HCT116 (cell line): ENCODE data around the gene GYS2. TPM values are rescaled to one million over a fixed set of nuclear protein-coding genes. Genes with fewer than 3 reads are reported as not detected.

Experiments
- ATAC-seq: fragments of 200-7000 bp; cut with Tn5 transposase; 2 replicates; pipeline ENCODE4 v1.9.1; 2020; ENCODE audit warnings: mild to moderate bottlenecking, moderate library complexity
- BruUV-seq: library from RNA; stranded (reverse); fragments of 400-500 nt; replicated peaks from 2 replicates; lab custom pipeline; 2021; lab: Mats Ljungman, UMichigan
- CTCF ChIA-PET: fragments of 300-600 bp; sonication (Branson Sonifier 250); formaldehyde crosslinking; loops from one replicate; lab custom pipeline; 2021; ENCODE audit warnings: antibody characterized with exemption; lab: Charles Lee
- POLR2A ChIA-PET: fragments of 300-600, 350-600 bp; sonication (Branson Sonifier 250); formaldehyde crosslinking; loops from one replicate; lab custom pipeline; 2021; ENCODE audit warnings: antibody characterized with exemption; lab: Charles Lee
- RAD21 ChIA-PET, 2 experiments: fragments of 300-600 bp; sonication (Branson Sonifier 250); formaldehyde crosslinking; loops; one replicate each; lab custom pipeline; 2023; ENCODE audit warnings: low total read pairs in 2 of 2; ENCODE audit not compliant: uncharacterized antibody in 2 of 2, unreplicated experiment in 2 of 2, low non-redundant PET in 1 of 2; lab: Charles Lee
- DNase-seq: peaks from one replicate; pipeline ENCODE4 v3.0.0-alpha.2; 2010; ENCODE audit warnings: low read depth, low spot score
- H2AFZ ChIP-seq: fragments of 200-600 bp; shearing (Covaris generic), sonication (generic); 2 replicates; pipeline ENCODE4 v1.6.1; 2017; ENCODE audit warnings: low read depth, mixed run types, mixed read lengths, antibody characterized with exemption, low read length; ENCODE audit not compliant: poor library complexity, severe bottlenecking
- H3K27ac ChIP-seq: 2 replicates; pipeline ENCODE4 v1.5.1; 2012; ENCODE audit warnings: low read depth, low read length
- H3K27me3 ChIP-seq: fragments of 200-600 bp; sonication (generic); 2 replicates; pipeline ENCODE4 v1.6.1; 2016; ENCODE audit warnings: mixed run types, low read length, mixed read lengths; ENCODE audit not compliant: insufficient read depth
- H3K36me3 ChIP-seq, 2 experiments: fragments of 200-500 bp in 1 of 2; fragments of 200-600 bp in 1 of 2; sonication (Bioruptor generic) in 1 of 2; sonication (generic) in 1 of 2; 2 replicates each; pipeline versions ENCODE4 v1.5.1 to v1.6.1; 2014 to 2016; ENCODE audit warnings: low read length in 2 of 2, inconsistent platforms in 1 of 2, mixed read lengths in 1 of 2, mixed run types in 1 of 2; ENCODE audit not compliant: insufficient read depth in 2 of 2, control insufficient read depth in 1 of 2
- H3K4me1 ChIP-seq, 2 experiments: fragments of 200-600 bp in 1 of 2; sonication (generic) in 1 of 2; 2 replicates each; pipeline versions ENCODE4 v1.5.1 to v1.6.1; 2012 to 2017; ENCODE audit warnings: low read length in 2 of 2, inconsistent platforms in 1 of 2, mild to moderate bottlenecking in 1 of 2, mixed read lengths in 1 of 2, mixed run types in 1 of 2, moderate library complexity in 1 of 2; ENCODE audit not compliant: insufficient read depth in 2 of 2, control insufficient read depth in 1 of 2
- H3K4me2 ChIP-seq: fragments of 200-600 bp; sonication (generic); 2 replicates; pipeline ENCODE4 v1.6.1; 2017; ENCODE audit warnings: mixed run types, low read length, mixed read lengths
- H3K4me3 ChIP-seq, 2 experiments: fragments of 200-600 bp in 1 of 2; sonication (generic) in 1 of 2; replicated peaks in 1 of 2; 2 replicates each; pipeline ENCODE4 v1.5.1; 2011 to 2016; ENCODE audit warnings: low read length in 2 of 2, control low read depth in 1 of 2, low read depth in 1 of 2, mild to moderate bottlenecking in 1 of 2, mixed read lengths in 1 of 2, mixed run types in 1 of 2
- H3K79me2 ChIP-seq: fragments of 200-600 bp; sonication (generic); 2 replicates; pipeline ENCODE4 v1.6.1; 2017; ENCODE audit warnings: mild to moderate bottlenecking, mixed run types, low read length, moderate library complexity, mixed read lengths; ENCODE audit not compliant: insufficient read depth
- H3K9ac ChIP-seq: fragments of 200-600 bp; sonication (generic); 2 replicates; pipeline ENCODE4 v1.6.1; 2016; ENCODE audit warnings: low read length, mixed read lengths
- H3K9me2 ChIP-seq: fragments of 200-600 bp; sonication (generic), shearing (Covaris generic); 2 replicates; pipeline ENCODE4 v1.6.1; 2017; ENCODE audit warnings: mixed run types, mild to moderate bottlenecking, moderate library complexity; ENCODE audit not compliant: insufficient read depth
- H3K9me3 ChIP-seq, 2 experiments: fragments of 200-500 bp in 1 of 2; fragments of 200-600 bp in 1 of 2; sonication (Bioruptor generic) in 1 of 2; sonication (generic) in 1 of 2; 2 replicates each; pipeline ENCODE4 v1.6.1; 2014 to 2017; ENCODE audit warnings: low read length in 2 of 2, mixed read lengths in 2 of 2, inconsistent platforms in 1 of 2, low read depth in 1 of 2, mild to moderate bottlenecking in 1 of 2, mixed run types in 1 of 2, moderate library complexity in 1 of 2; ENCODE audit not compliant: control insufficient read depth in 1 of 2, insufficient read depth in 1 of 2
- H4K20me1 ChIP-seq: fragments of 200-600 bp; sonication (generic), shearing (Covaris generic); 2 replicates; pipeline ENCODE4 v1.6.1; 2017; ENCODE audit warnings: mixed run types, mild to moderate bottlenecking, moderate library complexity; ENCODE audit not compliant: insufficient read depth
- EZH2 ChIP-seq: fragments of 200-600 bp; sonication (generic); IDR thresholded peaks from 2 replicates; pipeline ENCODE4 v1.6.1; 2017; ENCODE audit warnings: antibody characterized with exemption, mixed run types
- JUND ChIP-seq: IDR thresholded peaks from 2 replicates; pipeline ENCODE4 v1.6.1; 2012
- POLR2A ChIP-seq: IDR thresholded peaks from 2 replicates; pipeline ENCODE4 v1.7.0; 2011; ENCODE audit warnings: borderline replicate concordance; ENCODE audit not compliant: insufficient read depth, insufficient read length; ENCODE audit errors: extremely low read depth
- SIN3A ChIP-seq: IDR thresholded peaks from 2 replicates; pipeline ENCODE4 v1.6.1; 2012; ENCODE audit warnings: low read depth
- ZBTB33 ChIP-seq: IDR thresholded peaks from 2 replicates; pipeline ENCODE4 v1.6.1; 2011; ENCODE audit warnings: mild to moderate bottlenecking, low read length, moderate library complexity; ENCODE audit not compliant: insufficient replicate concordance; ENCODE audit errors: extremely low read depth
- ZNF274 ChIP-seq: fragments of 200-500 bp; sonication (Bioruptor generic); IDR thresholded peaks from 2 replicates; pipeline ENCODE4 v1.6.1; 2014; ENCODE audit warnings: mild to moderate bottlenecking, low read depth, low read length, inconsistent platforms
- intact Hi-C: fragments of 100-400 bp; cut with micrococcal nuclease; formaldehyde crosslinking; loops from 2 replicates; pipeline ENCODE4 v1.10.0; 2022
- total RNA-seq: library from RNA; stranded (reverse); gene quantifications from one replicate; pipeline ENCODE4 v1.2.1, GENCODE V29; 2021; ENCODE audit not compliant: unreplicated experiment
- TF ChIP-seq, protein P1 (sequence below), 3 experiments: fragments of 200-600 bp in 1 of 3; sonication (generic) in 1 of 3; IDR thresholded peaks in 2 of 3; conservative IDR thresholded peaks in 1 of 3; 2 replicates each; pipeline ENCODE4 v1.5.1; 2012 to 2017; ENCODE audit warnings: low read depth in 2 of 3, low read length in 2 of 3, antibody characterized with exemption in 1 of 3, borderline replicate concordance in 1 of 3, control low read depth in 1 of 3, mild to moderate bottlenecking in 1 of 3, mixed read lengths in 1 of 3, mixed run types in 1 of 3, moderate library complexity in 1 of 3; ENCODE audit not compliant: insufficient read depth in 1 of 3
- TF ChIP-seq, protein P2 (sequence below): IDR thresholded peaks from 2 replicates; pipeline ENCODE4 v1.6.1; 2012

Gene GYS2
- total RNA-seq, 1 experiment from 2014 or later = not detected

DNA sequence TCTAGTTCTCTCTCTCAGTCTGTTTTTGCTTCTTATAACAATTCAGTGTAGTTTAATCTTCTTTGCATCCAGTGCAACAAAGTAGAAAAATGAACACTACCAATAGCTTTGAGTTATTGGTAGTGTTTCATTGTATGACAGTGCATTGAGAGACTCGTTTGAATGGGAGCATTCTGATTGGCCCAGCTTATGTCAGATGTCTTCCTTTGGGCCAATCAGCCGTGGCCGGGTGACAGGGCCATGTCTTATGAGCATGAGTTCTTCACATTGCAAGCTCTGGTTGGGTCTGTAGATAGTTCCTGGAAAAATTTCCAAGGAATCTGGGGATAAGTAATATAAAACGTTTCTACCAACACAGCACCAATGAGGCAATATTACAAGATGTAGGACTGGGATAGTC lies 36.5 kb downstream of the GYS2 start (continued):
- TF ChIP-seq, protein P1, sequence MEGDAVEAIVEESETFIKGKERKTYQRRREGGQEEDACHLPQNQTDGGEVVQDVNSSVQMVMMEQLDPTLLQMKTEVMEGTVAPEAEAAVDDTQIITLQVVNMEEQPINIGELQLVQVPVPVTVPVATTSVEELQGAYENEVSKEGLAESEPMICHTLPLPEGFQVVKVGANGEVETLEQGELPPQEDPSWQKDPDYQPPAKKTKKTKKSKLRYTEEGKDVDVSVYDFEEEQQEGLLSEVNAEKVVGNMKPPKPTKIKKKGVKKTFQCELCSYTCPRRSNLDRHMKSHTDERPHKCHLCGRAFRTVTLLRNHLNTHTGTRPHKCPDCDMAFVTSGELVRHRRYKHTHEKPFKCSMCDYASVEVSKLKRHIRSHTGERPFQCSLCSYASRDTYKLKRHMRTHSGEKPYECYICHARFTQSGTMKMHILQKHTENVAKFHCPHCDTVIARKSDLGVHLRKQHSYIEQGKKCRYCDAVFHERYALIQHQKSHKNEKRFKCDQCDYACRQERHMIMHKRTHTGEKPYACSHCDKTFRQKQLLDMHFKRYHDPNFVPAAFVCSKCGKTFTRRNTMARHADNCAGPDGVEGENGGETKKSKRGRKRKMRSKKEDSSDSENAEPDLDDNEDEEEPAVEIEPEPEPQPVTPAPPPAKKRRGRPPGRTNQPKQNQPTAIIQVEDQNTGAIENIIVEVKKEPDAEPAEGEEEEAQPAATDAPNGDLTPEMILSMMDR (IDR thresholded peaks at IDR 0.05 in 2 of 3, conservative IDR thresholded peaks at IDR 0.05 in 1 of 3; ENCODE audit: borderline replicate concordance in 1 of 3, insufficient read depth in 1 of 3, low read depth in 2 of 3, low read length in 2 of 3) = no peak
- TF ChIP-seq SIN3A (no peak), JUND (no peak), EZH2 (no peak), ZNF274 (no peak)
- TF ChIP-seq, all 23 proteins: peak for 0

DNA sequence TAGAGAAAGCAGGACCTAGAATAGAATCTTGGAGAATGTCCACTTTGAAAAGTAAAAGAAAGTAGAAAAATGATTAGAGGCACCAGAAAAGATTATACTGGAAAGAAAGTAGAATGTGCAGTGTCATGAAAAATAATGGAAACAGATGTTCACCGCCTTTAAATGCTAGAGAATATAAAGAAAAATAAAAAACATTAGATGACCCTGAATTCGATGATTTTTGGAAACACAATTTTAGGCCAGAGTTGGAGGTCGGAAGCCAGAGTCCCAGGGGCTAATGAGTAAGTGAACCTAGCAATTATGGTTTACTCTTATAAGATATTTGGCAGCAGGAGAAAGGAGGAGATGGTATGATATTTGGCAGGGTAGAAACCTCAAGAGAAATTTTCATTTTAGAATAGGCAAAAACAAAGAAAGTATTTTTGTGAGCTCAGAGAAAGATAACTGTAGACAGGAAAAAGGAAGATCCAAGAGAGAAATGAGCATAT lies 37.7 kb downstream of the GYS2 start:
- Histone ChIP-seq H3K9ac (no peak overlapping the region), H2AFZ (no peak overlapping the region), H3K36me3 (no peaks in the 10 kb centered on the region), H3K4me2 (no peak overlapping the region), H4K20me1 (no peaks in the 10 kb centered on the region), H3K27ac (no peak overlapping the region), H3K79me2 (no peaks in the 10 kb centered on the region), H3K27me3 (no peaks in the 10 kb centered on the region), H3K4me1 (no peaks in the 10 kb centered on the region), H3K9me3 (no peaks in the 10 kb centered on the region), H3K9me2 (no peaks in the 10 kb centered on the region), H3K4me3 (no peak overlapping the region)
- no peak for ATAC-seq
- CTCF ChIA-PET = no interaction called here
- no peak for DNase-seq
- POLR2A ChIA-PET = no interaction called here
- RAD21 ChIA-PET = no interaction called here
- intact Hi-C loops = no loop called here
- BruUV-seq = no TSS peak
- TF ChIP-seq, protein P1 (IDR thresholded peaks at IDR 0.05 in 2 of 3, conservative IDR thresholded peaks at IDR 0.05 in 1 of 3; ENCODE audit: borderline replicate concordance in 1 of 3, insufficient read depth in 1 of 3, low read depth in 2 of 3, low read length in 2 of 3) = no peak
- no peak for TF ChIP-seq SIN3A
- TF ChIP-seq ZNF274 = no peak
- no peak for TF ChIP-seq POLR2A
- TF ChIP-seq ZBTB33 = no peak
- TF ChIP-seq, protein P2, sequence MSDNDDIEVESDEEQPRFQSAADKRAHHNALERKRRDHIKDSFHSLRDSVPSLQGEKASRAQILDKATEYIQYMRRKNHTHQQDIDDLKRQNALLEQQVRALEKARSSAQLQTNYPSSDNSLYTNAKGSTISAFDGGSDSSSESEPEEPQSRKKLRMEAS = no peak
